Stomach (tissue), 9 donors: ENCODE measurements around the gene LPIN3. TPM values are rescaled to one million over a fixed set of nuclear protein-coding genes. Genes with fewer than 3 reads are reported as not detected.
A peak's percentile ranks its signal among the peaks of the same experiment; 100 is the strongest.

Experiments used
- DNase-seq, 2 donors: peaks; one replicate each; pipeline versions ENCODE4 v3.0.0 to v3.0.0-alpha.2; 2013 to 2019
- H3K27ac ChIP-seq, 5 donors: fragments of 200-600 bp in 4 of 5; sonication (generic) in 4 of 5; one replicate each; pipeline ENCODE4 v1.5.1; 2013 to 2019; ENCODE audit warnings: mild to moderate bottlenecking in 1 of 5, moderate library complexity in 1 of 5
- H3K27me3 ChIP-seq, 3 donors: fragments of 200-600 bp; sonication (generic); one replicate each; pipeline ENCODE4 v1.5.1; 2017 to 2019; ENCODE audit warnings: mixed run types in 1 of 3
- H3K36me3 ChIP-seq, 4 donors: fragments of 200-600 bp; sonication (generic); 1 replicate in 3 of 4; 2 replicates in 1 of 4; pipeline ENCODE4 v1.5.1; 2016 to 2019
- H3K4me1 ChIP-seq, 4 donors: fragments of 200-600 bp; sonication (generic); one replicate each; pipeline ENCODE4 v1.5.1; 2016 to 2019
- H3K4me3 ChIP-seq, 4 donors: fragments of 200-600 bp; sonication (generic) in 3 of 4; one replicate each; pipeline ENCODE4 v1.5.1; 2016 to 2019; ENCODE audit warnings: mild to moderate bottlenecking in 1 of 4
- H3K9me3 ChIP-seq, 4 donors: fragments of 200-600 bp; sonication (generic); one replicate each; pipeline ENCODE4 v1.5.1; 2016 to 2019
- CTCF ChIP-seq, 7 experiments: fragments of 450-650 bp in 4 of 7; fragments of 200-600 bp in 3 of 7; sonication (generic) in 3 of 7; IDR thresholded peaks; one replicate each; pipeline ENCODE4 v1.5.1; 2016 to 2019; ENCODE audit warnings: antibody characterized with exemption in 7 of 7, control low read depth in 2 of 7, mild to moderate bottlenecking in 1 of 7
- EP300 ChIP-seq: sonication (generic); formaldehyde crosslinking; IDR thresholded peaks from one replicate; pipeline ENCODE4 v1.6.1; 2017; ENCODE audit warnings: antibody characterized with exemption
- POLR2A ChIP-seq, 4 donors: fragments of 450-650 bp; IDR thresholded peaks; one replicate each; pipeline ENCODE4 v1.6.1; 2016; ENCODE audit warnings: antibody characterized with exemption in 4 of 4, control low read depth in 2 of 4, mild to moderate bottlenecking in 1 of 4, moderate library complexity in 1 of 4
- POLR2AphosphoS5 ChIP-seq, 3 donors: sonication (generic); formaldehyde crosslinking; IDR thresholded peaks; one replicate each; pipeline ENCODE4 v1.6.1; 2016; ENCODE audit warnings: antibody characterized with exemption in 3 of 3
- WGBS, 5 donors: extraction: QIAGEN DNeasy Blood & Tissue Kit in 3 of 5; methylation state at CpG; one replicate each; pipeline versions ENCODE4 v1.1.5 to v1.1.7; 2013 to 2018; 5-methylcytosine and 5-hydroxymethylcytosine counted together
- intact Hi-C: fragments of 100-400 bp; cut with DNase I; formaldehyde crosslinking; loops from one replicate; pipeline ENCODE4 v1.15.1; 2023; ENCODE audit warnings: low total_unique reads
- polyA plus RNA-seq, 3 donors: library from polyadenylated mRNA; stranded (reverse); fragments of 200-250 nt; gene quantifications; one replicate each; pipeline ENCODE4 v1.2.3, GENCODE V29; 2013
- total RNA-seq, 5 donors: library from RNA; depleted of rRNA; stranded (reverse); fragments of >200 nt; gene quantifications; one replicate each; pipeline versions ENCODE4 v1.1.0 to v1.2.3, GENCODE V29; 2014 to 2016
- donor health status: healthy with polysubstance abuse.
- donor health status: Bipolar disorder and iron deficiency.
- donor health status: healthy.

Gene LPIN3
- total and polyA plus RNA-seq, 8 donors = 5.7 to 289 (median 21.5) TPM

GRCh38 chr20:41390889-41391288 lies 50.3 kb downstream of the LPIN3 start:
- Histone ChIP-seq H3K4me1 (peaks cover 3 to 38% (median 21%) of the 10 kb centered on the region in 4 donors), H3K9me3 (no peaks in the 10 kb centered on the region), H3K36me3 (no peaks in the 10 kb centered on the region), H3K27me3 (no peaks in the 10 kb centered on the region), H3K4me3 (no peak overlapping the region), H3K27ac (no peak overlapping the region)
- TF ChIP-seq POLR2A (IDR thresholded peaks at IDR 0.05) (no peak), POLR2AphosphoS5 (IDR thresholded peaks at IDR 0.05) (no peak), EP300 (no peak), CTCF (IDR thresholded peaks at IDR 0.05) (no peak)
- intact Hi-C loops = no loop called here
- DNase-seq = no peak
- 95 to 99% (median 98%) methylated on average over 3 of the region's 3 CpGs for WGBS, 5 donors

- 86 to 91% (median 87%) methylated on average over 10 of the region's 10 CpGs for WGBS, 5 donors
- no peaks in the 10 kb centered on the region for H3K9me3 ChIP-seq
- no peak overlapping the region for H3K27ac ChIP-seq
- intact Hi-C loops = no loop called here
- DNase-seq = no peak
- no peak for TF ChIP-seq EP300
- TF ChIP-seq POLR2AphosphoS5 (IDR thresholded peaks at IDR 0.05) = no peak
- no peaks in the 10 kb centered on the region for H3K36me3 ChIP-seq
- H3K4me1 ChIP-seq = peaks cover 8 to 44% (median 25%) of the 10 kb centered on the region in 4 donors
- no peak overlapping the region for H3K4me3 ChIP-seq
- no peaks in the 10 kb centered on the region for H3K27me3 ChIP-seq
These were observed 51.0 kb downstream of the LPIN3 start for GRCh38 chr20:41391587-41392001.

- H3K36me3 ChIP-seq = no peaks in the 10 kb centered on the region
- peak overlapping the region in 2 of 5 donors; percentile 38 to 41 for H3K27ac ChIP-seq
- no peak for DNase-seq
- H3K9me3 ChIP-seq = no peaks in the 10 kb centered on the region
- 77 to 95% (median 87%) methylated on average over 1 of the region's 1 CpG for WGBS, 5 donors
- TF ChIP-seq EP300 (no peak), POLR2AphosphoS5 (IDR thresholded peaks at IDR 0.05) (no peak), POLR2A (IDR thresholded peaks at IDR 0.05) (no peak), CTCF (IDR thresholded peaks at IDR 0.05) (no peak)
- no peaks in the 10 kb centered on the region for H3K27me3 ChIP-seq
- H3K4me3 ChIP-seq = no peak overlapping the region
- H3K4me1 ChIP-seq = peaks cover 8 to 43% (median 24%) of the 10 kb centered on the region in 4 donors
- intact Hi-C loops = no loop called here
These were observed 51.7 kb downstream of the LPIN3 start for GRCh38 chr20:41392295-41392694.

GRCh38 chr20:41392871-41393704 lies 52.5 kb downstream of the LPIN3 start:
- Histone ChIP-seq H3K36me3 (no peaks in the 10 kb centered on the region), H3K4me3 (no peak overlapping the region), H3K4me1 (peaks cover 10 to 48% (median 23%) of the 10 kb centered on the region in 4 donors), H3K27me3 (no peaks in the 10 kb centered on the region), H3K9me3 (no peaks in the 10 kb centered on the region), H3K27ac (peak overlapping the region in 2 of 5 donors; percentile 38 to 41)
- peak; percentile 32 to 71 for DNase-seq
- intact Hi-C loops = no loop called here
- WGBS, 5 donors = 55 to 76% (median 68%) methylated on average over 6 to 12 of the region's 12 CpGs
- TF ChIP-seq EP300 (no peak), POLR2AphosphoS5 (IDR thresholded peaks at IDR 0.05) (peak in 1 of 3 donors; percentile 6)

GRCh38 chr20:41393705-41394066 lies 53.1 kb downstream of the LPIN3 start:
- no peak for DNase-seq
- TF ChIP-seq POLR2A (IDR thresholded peaks at IDR 0.05) (no peak), EP300 (no peak)
- H3K36me3 ChIP-seq = no peaks in the 10 kb centered on the region
- peaks cover 13 to 51% (median 28%) of the 10 kb centered on the region in 4 donors for H3K4me1 ChIP-seq
- intact Hi-C loops = no loop called here
- no peaks in the 10 kb centered on the region for H3K27me3 ChIP-seq
- no peak overlapping the region for H3K4me3 ChIP-seq
- 60 to 85% (median 68%) methylated on average over 3 of the region's 3 CpGs for WGBS, 5 donors
- H3K27ac ChIP-seq = no peak overlapping the region
- no peaks in the 10 kb centered on the region for H3K9me3 ChIP-seq

- TF ChIP-seq POLR2A (IDR thresholded peaks at IDR 0.05) (no peak), CTCF (IDR thresholded peaks at IDR 0.05) (no peak), POLR2AphosphoS5 (IDR thresholded peaks at IDR 0.05) (no peak), EP300 (no peak)
- 84 to 90% (median 87%) methylated on average over 2 of the region's 2 CpGs; no CpG with 5 or more reads in 1 of the 5 donors for WGBS, 5 donors
- Histone ChIP-seq H3K27me3 (no peaks in the 10 kb centered on the region), H3K36me3 (no peaks in the 10 kb centered on the region), H3K9me3 (no peaks in the 10 kb centered on the region), H3K4me1 (peaks cover 13 to 51% (median 32%) of the 10 kb centered on the region in 4 donors), H3K4me3 (no peak overlapping the region), H3K27ac (peak overlapping the region in 1 of 5 donors; percentile 11)
- DNase-seq = no peak
- intact Hi-C loops = no loop called here
These were observed 53.5 kb downstream of the LPIN3 start for GRCh38 chr20:41394081-41394480.
